Suprapubic skin (tissue), 4 donors: Measurements from ENCODE around the gene ABCA7.

ENCODE experiments used
- CTCF ChIP-seq, 2 donors: fragments of 200-600 bp in 1 of 2; fragments of 450-650 bp in 1 of 2; sonication (generic) in 1 of 2; IDR thresholded peaks; one replicate each; pipeline ENCODE4 v1.5.1; 2016 to 2019; ENCODE audit warnings: antibody characterized with exemption in 2 of 2, mild to moderate bottlenecking in 1 of 2, moderate library complexity in 1 of 2
- EP300 ChIP-seq: sonication (generic); formaldehyde crosslinking; IDR thresholded peaks from one replicate; pipeline ENCODE4 v1.6.1; 2017; ENCODE audit warnings: antibody characterized with exemption
- POLR2A ChIP-seq, 2 donors: fragments of 450-650 bp; IDR thresholded peaks; one replicate each; pipeline ENCODE4 v1.6.1; 2017; ENCODE audit warnings: antibody characterized with exemption in 2 of 2, mild to moderate bottlenecking in 2 of 2, moderate library complexity in 2 of 2
- POLR2AphosphoS5 ChIP-seq, 3 donors: sonication (generic); formaldehyde crosslinking; IDR thresholded peaks; one replicate each; pipeline ENCODE4 v1.6.1; 2017; ENCODE audit warnings: antibody characterized with exemption in 3 of 3

- TF ChIP-seq POLR2A (IDR thresholded peaks at IDR 0.05), result no peak
- TF ChIP-seq CTCF (IDR thresholded peaks at IDR 0.05), result no peak
- TF ChIP-seq POLR2AphosphoS5 (IDR thresholded peaks at IDR 0.05), result no peak
- TF ChIP-seq EP300, result no peak
Measured at GRCh38 chr19:1105873-1106840, 66.2 kb downstream of the ABCA7 start.
